Stimulated activated CD4-positive, alpha-beta T cell treated with anti-CD3 and anti-CD28 coated beads, Interleukin-1b, Interleukin-23, amount 100 ng/mL, for 24 hours (primary cell): ENCODE data around the gene FGFR2.

ENCODE experiments used
- DNase-seq, 4 experiments: peaks; one replicate each; pipeline ENCODE4 v3.0.0-alpha.2; 2020; ENCODE audit warnings: low read depth in 4 of 4, low spot score in 1 of 4

Gene FGFR2

DNA sequence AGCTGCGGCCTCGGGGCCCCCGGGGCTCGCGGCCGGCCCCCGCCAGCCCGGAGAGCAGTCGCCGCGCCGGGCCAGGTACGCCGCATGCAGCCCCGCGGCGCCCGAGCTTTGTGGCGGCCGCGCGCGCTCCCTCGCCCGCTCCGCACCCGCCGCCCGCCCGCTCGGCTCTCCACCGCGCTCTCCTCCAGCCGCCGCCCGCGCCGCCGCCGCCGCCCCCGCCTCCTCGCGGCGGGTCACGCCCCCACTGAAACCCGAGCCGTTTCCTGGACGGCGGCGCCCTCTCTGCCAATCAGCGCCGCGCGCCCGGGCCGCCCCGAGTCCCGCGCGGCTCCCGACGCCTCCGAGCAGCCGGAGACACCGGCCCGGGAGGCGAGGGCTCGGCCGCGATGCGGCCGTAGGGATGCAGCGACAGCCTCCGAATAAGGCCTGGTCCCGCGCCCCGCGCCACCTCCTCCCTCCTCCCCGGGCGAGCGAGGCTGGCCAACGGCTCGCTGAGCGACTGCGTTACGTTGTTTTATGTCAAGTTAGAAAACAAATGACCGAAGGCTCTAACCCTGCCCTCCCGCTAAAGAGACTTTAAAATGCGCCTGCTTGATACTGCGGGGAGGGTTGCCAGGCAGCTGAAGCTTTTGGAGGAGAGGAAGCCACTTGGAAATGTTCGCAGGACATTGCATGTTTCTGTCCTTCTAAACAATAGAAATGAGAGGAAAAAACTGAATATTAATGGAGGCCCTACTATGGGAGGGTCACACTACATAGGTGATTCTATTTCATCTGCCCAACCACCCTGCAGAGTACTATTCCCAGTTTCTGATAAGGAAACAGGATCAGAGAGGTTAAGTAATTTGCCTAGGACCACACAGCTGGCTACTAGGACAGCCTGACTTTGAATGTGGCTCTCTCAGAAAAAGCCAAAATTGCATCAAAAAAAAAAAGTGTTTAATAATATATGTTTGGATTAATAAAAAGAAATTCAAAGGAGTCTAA, at the start of gene FGFR2:
TSS of gene FGFR2 (minus strand) at position 182 of the 987 bp plus-strand sequence. CDS start 4,627 bp downstream, outside the sequence.
- DNase-seq = peak in 1 of 4 experiments; percentile 25

DNA sequence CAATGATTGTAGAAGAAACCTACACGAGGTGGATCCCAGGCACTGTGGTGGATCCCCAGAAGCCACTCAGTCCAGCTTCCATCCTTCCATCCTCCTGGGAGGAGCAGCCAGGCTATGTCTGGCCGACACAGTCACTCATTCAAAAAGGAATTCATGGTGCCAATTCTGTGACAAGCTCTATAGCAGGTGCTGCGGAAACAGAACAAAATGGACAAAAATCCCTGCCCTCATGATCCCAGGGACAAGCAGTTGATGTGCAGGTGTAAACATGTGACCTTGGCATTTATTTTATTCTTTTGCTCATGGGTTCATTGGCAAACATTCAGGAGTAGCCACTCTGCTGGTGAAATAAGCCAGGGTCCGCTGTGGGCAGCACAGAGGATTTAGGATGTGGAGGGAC, 49.2 kb upstream of the FGFR2 start:
- no peak for DNase-seq

DNA sequence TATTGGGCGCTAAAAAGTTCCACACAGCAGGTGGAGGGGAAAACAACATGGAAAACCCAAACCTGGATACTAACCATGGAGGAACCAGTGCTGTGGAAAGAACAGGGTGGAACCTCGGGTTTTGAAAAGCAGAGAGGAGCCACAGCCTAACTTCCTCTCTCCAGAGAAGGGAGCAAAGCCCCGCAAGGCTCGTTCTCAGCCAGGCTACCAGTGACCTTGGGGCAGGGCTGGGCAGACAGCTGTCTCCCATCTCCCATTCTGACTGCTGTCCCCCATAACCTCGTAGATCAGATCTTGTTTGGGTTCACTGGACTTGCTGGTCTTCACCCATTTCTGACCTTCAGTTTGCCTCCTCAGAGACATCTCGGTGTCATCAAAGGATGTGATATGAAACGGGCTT, 47.5 kb upstream of the FGFR2 start:
- DNase-seq = no peak

DNA sequence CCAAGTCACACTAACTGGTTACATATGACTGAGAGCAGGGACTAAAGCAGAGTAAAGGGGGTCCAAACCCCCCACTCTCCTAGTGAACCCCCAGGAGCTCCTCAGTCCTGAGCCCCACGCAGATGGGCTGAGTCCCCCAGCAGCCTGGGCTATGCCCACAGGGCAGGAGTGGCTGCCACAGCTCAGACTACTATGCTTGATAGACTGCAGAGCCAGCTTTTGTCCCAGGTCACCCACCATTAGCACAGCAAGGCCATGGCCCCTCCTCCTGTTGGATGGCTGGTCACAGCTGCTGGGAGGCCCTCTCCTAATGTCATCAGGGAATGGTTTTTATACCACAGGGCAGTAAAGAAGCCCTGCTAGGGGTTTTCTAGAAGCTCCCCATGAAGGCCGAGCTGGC, 46.3 kb upstream of the FGFR2 start:
- DNase-seq = no peak

DNA sequence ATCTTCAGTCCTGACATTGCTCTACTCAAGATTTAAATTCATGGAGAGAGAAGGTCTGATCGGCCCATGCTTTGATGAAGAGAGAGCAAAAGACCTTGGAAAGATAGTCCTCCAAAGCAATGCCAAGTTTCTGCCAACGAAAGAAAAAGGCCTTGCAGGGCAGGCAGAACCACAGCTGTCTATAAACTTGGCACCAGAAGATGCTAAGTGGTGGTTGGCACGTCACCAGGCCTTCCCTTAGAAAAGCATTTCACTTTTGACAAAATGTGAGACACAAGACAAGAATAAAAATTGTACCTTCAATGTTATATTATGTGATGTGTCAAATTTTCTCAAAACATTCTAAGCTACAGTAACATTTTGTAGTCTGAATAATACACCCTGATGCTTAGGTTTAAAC, 42.0 kb upstream of the FGFR2 start:
- no peak for DNase-seq

DNA sequence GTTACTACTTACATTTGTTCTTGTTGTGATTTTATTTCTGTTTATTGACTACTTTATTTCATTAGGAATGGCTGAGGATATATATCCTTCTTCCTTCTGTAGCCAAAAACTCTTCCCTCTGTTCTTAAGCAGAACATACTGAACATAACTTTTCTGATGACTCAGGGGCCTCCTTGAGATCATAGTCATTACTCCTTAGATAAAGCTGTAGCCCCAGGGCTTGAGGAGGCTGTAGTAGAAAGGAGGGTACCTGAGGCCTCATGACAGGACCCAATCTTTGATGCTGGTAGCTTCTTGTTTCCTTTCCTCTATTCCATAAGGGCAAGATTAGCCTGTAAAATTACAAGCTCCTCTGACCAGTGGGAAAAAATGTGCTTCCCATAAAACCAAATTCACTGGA, 41.2 kb upstream of the FGFR2 start:
- DNase-seq = no peak

DNA sequence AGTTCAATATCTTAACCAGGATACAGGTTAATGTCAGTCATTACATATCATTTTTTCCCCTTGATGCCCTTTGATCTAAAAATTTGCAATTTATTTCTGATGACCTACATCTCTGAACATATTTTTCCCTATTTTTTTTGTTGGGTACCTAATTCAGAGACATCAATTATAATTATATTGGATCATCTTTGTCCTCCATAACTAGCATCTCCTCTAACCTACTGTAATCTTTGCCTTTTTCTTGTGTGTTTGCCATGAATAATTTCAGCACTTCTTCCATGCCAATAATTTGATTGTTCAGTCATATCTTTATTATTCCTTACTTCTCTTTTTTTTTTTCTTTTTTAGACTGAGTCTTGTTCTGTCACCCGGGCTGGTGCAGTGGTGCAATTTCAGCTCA, 39.2 kb upstream of the FGFR2 start:
- no peak for DNase-seq

DNA sequence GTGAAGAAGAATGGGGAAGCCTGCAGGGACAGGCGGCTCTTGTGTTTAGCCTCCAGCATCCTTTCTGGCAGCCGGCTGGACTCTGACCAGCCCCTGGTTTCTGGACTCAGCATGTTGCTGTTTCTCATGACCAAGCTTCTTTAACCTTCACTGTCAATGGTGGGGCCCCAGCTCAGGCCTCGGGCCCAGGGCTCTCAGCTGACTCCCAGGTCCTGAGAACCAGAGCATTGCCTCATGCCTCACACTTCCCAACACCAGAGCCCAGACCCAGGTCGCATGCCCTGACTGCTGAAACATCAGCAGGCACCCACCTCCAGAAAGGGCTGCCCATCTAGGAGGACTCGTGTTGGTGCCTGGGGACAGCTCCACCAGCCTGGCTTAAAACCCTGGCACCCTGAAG, 34.8 kb upstream of the FGFR2 start:
- no peak for DNase-seq

DNA sequence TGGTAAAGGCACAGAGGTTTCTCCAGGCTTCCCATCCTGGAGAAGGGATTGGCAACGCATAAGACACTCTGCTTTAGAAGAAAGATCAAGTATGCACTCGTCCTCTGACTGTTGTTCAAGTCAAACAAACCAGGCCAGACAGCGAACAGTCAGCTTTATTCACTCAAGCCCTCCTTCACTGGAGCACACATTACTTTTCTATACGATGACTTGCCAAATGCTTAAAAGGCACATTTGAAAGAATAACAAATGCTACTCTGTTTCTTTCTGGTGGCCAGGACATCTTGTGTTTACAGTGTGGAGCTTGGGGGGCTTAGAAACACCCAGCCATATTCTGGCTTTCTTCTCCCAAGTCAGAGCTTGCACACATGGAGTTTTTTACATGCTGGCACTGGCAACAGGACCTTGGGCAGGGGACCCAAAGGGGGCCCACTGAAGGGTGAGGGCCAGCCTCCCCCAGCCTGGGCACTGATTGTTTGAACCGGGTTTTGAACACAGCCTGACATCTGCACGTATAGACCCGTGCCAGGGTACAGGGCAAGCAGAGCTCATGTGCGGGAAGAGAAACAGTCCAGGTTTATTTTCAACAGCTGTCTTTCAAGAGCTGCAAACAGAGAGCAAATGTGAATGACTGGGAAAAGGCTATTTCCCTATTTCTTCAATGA, 33.3 kb upstream of the FGFR2 start:
- no peak for DNase-seq

DNA sequence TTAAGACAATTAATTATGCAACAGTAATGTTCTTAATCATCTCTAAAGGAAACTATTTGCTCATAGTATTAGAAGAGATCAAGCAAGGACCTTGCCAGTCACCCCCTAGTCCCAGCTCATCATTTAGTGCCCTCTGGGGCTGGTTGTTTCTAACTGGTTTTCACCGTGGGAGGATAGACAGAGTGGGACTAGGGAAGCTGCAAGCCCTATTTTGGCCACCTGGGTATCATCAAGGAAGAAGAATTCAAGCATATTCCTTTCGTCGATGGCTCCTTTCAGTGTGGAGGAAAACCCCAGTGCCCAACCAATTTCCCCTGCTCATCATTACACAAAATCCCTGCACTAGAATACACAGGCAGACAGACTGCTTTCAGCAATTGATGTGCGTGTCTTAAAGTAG, 30.6 kb upstream of the FGFR2 start:
- DNase-seq = no peak

DNA sequence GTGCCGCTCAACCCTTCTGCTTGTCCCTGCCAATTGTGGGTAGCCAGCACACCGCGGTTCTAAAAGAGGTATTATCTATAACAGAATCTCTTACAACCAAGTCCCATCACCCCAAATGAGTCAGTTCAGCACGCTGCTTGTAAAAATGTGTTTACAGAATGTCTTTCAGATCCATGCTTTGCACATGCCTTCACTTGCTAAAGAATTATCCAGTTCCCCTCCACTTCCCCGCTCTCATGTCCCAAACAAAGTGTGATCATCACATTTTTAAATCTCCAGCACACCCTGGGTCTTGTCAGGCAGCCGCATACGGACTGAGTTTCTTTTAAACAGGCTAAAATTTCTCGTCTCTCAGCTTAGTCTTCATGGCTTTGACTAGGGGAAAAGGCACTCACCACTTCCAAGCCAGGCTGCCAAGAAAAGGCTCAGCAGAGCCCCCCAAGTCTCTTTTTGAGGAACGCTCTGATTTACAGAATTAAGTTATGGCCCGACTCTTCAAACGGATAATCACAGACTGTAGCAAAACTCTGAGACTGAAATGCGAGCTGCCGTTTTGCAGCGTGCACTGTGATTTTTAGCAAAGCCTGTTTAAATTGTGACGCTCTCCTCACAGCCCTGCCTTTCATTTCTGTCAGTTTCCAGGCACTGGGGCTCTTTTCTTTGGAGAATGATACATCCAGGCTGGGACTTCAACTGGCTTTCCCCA, 29.8 kb upstream of the FGFR2 start:
- no peak for DNase-seq

DNA sequence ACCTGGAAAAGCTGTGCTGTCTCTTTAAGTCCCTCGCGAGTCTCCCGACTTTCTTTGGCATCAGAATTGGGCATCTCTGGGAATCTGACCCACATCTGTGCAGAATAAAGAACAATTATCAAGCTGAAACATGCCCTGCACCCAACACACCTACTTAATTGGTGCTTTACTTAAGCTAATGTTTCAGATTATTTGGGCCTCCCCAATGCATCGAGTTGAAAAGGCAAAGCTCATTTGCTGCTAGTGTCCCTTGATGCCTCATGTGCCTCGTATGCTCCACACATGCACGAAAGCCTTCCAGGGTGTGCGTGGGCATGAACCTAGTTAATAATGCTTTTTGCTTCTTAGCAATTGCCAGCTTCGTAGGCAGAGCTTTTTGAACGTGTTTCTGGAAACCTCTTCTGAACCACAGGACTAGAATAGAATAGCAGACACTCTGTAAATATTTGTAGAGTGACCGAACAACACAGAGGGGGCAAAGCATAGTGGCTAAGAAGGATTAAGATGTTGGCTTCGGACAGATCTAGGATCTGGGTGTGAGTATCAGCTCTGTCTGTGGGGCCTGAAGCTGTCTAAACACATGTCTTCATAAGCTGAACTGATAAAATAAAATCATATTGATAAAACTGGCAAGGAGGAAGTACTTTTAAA, 26.7 kb upstream of the FGFR2 start:
- no peak for DNase-seq

DNA sequence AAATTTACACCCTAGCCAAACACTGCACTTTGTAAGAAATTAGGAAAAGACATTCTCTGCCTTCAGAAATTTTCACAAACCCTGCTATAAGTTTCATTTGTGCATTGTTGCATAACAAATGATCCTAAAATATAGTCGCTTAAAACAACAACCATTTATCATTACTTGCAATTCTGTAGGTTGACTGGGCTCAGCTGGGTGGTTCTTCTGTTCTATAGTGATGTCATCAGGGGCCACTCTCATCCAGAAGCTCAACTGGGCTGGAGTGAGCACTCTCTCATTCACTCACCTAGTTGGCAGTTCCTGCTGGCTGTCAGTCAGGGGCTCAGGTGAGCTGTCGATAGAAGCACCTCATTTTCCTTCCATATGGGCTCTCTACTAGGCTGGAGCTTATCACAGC, 20.7 kb upstream of the FGFR2 start:
- DNase-seq = no peak

DNA sequence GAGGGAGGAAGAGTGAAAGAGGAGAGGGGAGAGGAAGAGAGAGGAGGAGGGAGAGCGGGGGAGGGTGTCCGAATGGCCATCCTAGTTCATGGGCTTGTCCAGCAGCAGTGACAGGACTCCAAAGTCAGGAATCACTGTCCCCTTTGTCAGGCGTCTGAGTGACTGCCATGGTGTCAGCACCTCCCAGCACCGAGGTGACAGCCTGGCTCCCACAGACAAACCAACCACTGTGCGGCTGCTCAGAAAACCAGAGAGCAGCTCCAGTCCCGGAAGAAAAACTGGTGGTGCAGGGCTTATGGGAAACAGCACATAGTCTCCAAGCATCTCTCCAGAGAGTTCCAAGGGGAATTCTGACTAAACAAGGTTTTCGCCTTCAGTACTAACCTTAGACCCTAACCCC, 18.9 kb upstream of the FGFR2 start:
- DNase-seq = no peak

DNA sequence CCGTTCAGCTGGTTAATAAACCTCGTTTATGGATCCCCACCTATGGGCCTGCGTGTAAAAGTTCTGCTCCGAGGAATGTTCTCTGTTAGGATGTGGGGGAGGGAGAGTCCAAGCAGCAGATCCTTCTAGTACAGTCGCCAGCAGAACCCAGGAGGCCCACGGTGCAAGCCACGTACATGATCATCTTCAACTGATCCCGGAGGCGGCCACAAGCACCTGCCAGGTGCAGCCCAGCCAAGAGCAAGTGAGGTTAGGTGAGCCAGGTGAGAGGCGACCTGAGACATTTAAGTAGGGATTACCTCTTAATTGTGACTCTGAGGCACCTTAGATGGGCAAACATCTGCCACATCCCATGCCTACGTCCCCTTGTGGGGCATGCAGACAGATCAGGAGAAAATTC, 18.0 kb upstream of the FGFR2 start:
- no peak for DNase-seq

DNA sequence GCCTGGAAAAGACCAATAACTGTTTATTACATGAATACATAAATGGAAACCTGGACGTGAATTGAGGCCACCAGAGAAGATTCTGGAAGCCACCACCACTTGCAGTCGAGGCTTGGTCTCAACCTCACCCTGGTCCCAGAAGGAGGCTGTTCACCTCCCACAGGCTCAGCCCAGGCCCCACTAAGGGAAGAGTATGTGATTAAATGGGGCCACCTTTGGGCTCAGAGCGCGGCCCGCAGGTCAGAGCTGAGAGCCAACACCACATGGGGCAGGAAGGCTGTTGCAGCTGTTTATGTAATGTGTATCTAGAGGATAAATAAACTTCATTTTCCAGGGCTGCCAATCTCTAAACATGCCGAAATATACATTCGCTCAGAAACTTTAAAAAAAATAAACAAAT, 17.6 kb upstream of the FGFR2 start:
- DNase-seq = no peak

DNA sequence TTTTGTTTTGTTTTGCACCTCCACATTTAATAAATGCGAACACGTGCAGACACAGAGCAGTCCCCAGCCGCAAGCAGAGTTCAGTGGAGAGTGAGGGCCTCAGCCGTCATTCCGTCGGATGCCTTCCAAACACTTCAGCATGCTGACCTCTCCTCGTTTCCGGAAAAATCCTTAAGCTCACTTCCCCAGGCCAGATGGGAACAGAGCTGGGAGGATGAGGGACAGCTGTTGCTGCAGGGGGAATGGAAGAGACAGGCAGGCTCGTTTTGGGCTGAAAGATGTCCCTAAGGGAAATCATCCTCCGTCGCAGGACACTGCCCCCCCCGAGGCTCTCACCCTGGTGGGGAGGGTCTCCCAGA, 17.2 kb upstream of the FGFR2 start:
- DNase-seq = no peak

DNA sequence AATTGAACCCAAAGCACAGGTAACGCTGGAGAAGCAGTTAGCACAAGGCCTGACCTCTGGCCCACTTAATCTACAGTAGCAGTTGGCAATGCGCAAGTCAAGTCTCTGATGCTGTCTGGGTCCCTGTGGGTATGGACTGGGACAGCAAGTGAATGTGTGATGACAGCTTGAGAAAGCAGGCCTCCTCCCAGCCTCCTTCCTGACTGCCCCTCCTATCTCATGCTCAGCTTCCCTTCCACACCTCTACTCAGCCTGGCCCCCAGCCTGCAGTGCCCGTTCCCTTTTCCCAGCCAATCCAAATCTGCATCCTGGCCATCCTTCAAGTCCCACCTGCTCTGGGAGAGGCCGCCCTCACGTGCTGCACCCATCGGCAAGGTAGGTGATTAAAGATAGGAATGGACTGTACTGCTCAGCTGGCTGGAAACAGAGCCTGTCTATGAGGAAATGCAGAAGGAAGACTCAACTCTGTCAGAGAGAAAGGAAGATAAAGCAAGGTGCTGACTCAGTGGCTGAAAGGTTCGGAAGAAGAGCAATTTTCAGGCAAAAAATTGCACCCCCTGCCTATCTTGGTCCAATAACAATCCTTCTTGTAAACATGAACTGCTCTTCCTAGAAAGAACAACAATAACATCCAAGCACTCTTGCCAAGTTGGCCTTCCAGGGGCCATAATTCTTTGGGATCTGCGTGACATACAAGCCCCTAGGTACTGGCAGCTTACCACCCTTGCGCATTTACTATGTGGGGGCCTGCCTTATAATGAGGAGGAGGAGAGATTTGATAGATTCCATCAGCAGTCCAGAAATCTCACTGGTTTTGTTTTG, 16.6 kb upstream of the FGFR2 start:
- DNase-seq = no peak

DNA sequence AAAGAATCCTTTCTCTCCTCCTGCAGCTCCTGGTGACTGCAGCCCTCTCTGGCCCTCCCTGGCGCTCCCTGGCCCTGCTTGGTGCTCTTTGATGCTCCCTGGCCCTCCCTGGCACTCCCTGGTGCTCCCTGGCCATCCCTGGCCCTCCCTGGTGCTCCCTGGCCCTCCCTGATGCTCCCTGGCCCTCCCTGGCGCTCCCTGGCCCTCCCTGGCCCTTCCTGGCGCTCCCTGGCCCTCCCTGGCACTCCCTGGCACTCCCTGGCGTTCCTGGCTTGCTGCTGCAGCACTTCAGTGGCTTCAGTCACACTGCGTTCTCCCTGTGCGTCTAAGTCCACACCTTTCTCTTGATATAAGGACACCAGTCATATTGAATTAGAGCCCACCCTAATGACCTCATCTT, 15.2 kb upstream of the FGFR2 start:
- no peak for DNase-seq

DNA sequence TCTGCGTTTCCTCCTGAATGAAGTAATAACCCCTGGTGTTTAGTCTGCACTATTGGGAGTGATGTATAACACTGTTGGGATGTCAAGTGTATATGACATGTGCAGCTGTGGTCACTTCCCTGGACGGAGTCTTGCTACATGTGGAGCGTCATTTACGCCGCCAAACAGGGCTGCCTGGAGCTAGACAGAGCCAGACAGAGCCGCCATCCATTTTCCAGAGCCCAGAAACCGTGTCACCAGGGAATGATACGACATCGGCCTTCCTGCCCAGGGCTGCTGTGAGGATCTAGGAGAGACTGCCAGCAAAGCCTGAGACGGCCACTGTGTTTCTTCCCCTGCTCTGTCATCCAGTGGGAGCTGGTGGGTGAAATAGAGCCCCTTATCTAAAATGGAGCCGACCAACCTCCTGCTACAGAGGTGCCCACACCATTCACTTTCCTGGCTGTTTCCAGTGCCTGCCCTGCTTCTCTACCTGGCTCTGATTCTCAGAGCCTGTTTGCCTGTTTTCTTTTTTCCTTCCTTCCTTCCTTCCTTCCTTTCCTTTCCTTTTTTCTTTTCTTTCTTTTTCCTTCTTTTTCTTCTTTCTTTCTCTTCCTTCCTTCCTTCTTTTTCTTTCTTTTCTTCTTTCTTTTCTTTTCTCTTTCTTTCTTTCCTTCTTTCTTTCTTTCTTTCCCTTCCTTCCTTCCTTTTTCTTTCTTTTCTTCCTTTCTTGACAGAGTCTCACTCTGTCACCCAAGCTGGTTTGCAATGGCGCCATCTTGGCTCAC, 13.3 kb upstream of the FGFR2 start:
- no peak for DNase-seq
